Psoas muscle (tissue), 8 donors: ENCODE results near the gene MAST2. TPM values are rescaled to one million over a fixed set of nuclear protein-coding genes. Genes with fewer than 3 reads are reported as not detected.

Source experiments
- ATAC-seq, 4 donors: fragments of 200-7000 bp; cut with Tn5 transposase; one replicate each; pipeline ENCODE4 v1.9.1; 2020; ENCODE audit warnings: moderate library complexity in 3 of 4, mild to moderate bottlenecking in 2 of 4
- DNase-seq, 2 donors: peaks; one replicate each; pipeline ENCODE4 v3.0.0-alpha.2; 2020
- H3K27ac ChIP-seq: fragments of 200-600 bp; one replicate; pipeline ENCODE4 v1.8.0; 2022
- H3K27me3 ChIP-seq, 3 donors: fragments of 200-600 bp in 1 of 3; one replicate each; pipeline versions ENCODE4 v1.6.1 to v1.8.0; 2013 to 2022; ENCODE audit warnings: low read length in 2 of 3, mild to moderate bottlenecking in 2 of 3, moderate library complexity in 1 of 3; ENCODE audit not compliant: insufficient read depth in 3 of 3
- H3K36me3 ChIP-seq, 2 donors: fragments of 200-600 bp in 1 of 2; one replicate each; pipeline versions ENCODE4 v1.6.1 to v1.8.0; 2013 to 2022; ENCODE audit warnings: low read depth in 1 of 2, mild to moderate bottlenecking in 1 of 2, moderate library complexity in 1 of 2; ENCODE audit not compliant: insufficient read depth in 1 of 2
- H3K4me1 ChIP-seq: fragments of 200-600 bp; one replicate; pipeline ENCODE4 v1.8.0; 2022
- H3K4me3 ChIP-seq: fragments of 200-600 bp; one replicate; pipeline ENCODE4 v1.8.0; 2022; ENCODE audit warnings: mild to moderate bottlenecking
- H3K9me3 ChIP-seq: fragments of 200-600 bp; one replicate; pipeline ENCODE4 v1.8.0; 2022
- WGBS, 3 donors: extraction: QIAGEN DNeasy Blood & Tissue Kit; methylation state at CpG; one replicate each; pipeline versions ENCODE4 v1.1.6 to v1.1.7; 2013; 5-methylcytosine and 5-hydroxymethylcytosine counted together
- intact Hi-C, 2 donors: fragments of 100-400 bp; cut with DNase I; formaldehyde crosslinking; loops; one replicate each; pipeline versions ENCODE4 v1.11.0 to v1.14.2; 2022
- polyA plus RNA-seq, 3 donors: library from polyadenylated mRNA; stranded (reverse); fragments of 200-250 nt; gene quantifications; one replicate each; pipeline ENCODE4 v1.2.3, GENCODE V29; 2013
- total RNA-seq, 4 donors: library from RNA; stranded (reverse); fragmentation: NEBNext Ultra II Directional in 2 of 4; extraction: Animal tissue kit (Norgen Biotek cat#: 25700) in 2 of 4; gene quantifications; one replicate each; pipeline versions ENCODE4 v1.2.1 to v1.2.4, GENCODE V29; 2021 to 2023
- TF ChIP-seq, protein P1 (sequence below): fragments of 200-600 bp; IDR thresholded peaks from one replicate; pipeline ENCODE4 v1.8.0; 2022; ENCODE audit warnings: antibody characterized with exemption
- donor health status: healthy with polysubstance abuse.
- donor health status: DM: no; HTN: no; CAD: no; lungs with moderate emphysema.
- donor health status: Bipolar disorder and iron deficiency.
- donor health status: healthy.
- donor health status: DM: yes; HTN: yes; CAD: no.
- donor health status: DM: no; HTN: no; CAD: no.
- donor health status: DM: no; HTN: no; CAD: no.
- donor health status: DM: yes; HTN: yes; CAD: no.

Gene MAST2
- total and polyA plus RNA-seq, 7 donors: 97.8 to 266 (median 159) TPM

DNA sequence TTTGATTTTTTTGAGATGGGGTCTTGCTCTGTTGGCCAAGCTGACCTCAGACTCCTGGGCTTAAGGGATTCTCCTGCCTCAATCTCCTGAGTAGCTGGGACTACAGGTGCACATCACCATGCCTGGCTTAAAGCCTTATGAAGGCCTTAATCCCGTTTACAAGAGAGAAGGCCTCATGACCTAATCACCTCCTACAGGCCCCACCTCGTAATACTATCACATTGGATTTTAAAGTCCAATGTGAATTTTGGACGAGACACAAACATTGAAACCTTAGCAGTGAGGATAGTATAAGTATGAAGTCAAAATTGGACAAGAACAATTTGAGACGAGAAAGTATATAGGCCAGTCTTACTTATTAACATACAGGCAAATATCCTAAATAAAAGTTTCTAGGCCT, 73.9 kb downstream of the MAST2 start:
- WGBS, 3 donors: 26 to 49% (median 33%) methylated on average over 4 of the region's 4 CpGs
- Histone ChIP-seq H3K9me3 (no peaks in the 10 kb centered on the region), H3K27ac (peak overlapping the region; percentile 5), H3K36me3 (no peaks in the 10 kb centered on the region), H3K27me3 (no peaks in the 10 kb centered on the region), H3K4me3 (no peak overlapping the region), H3K4me1 (peaks cover 19% of the 10 kb centered on the region)
- no peak for ATAC-seq
- TF ChIP-seq, protein P1, sequence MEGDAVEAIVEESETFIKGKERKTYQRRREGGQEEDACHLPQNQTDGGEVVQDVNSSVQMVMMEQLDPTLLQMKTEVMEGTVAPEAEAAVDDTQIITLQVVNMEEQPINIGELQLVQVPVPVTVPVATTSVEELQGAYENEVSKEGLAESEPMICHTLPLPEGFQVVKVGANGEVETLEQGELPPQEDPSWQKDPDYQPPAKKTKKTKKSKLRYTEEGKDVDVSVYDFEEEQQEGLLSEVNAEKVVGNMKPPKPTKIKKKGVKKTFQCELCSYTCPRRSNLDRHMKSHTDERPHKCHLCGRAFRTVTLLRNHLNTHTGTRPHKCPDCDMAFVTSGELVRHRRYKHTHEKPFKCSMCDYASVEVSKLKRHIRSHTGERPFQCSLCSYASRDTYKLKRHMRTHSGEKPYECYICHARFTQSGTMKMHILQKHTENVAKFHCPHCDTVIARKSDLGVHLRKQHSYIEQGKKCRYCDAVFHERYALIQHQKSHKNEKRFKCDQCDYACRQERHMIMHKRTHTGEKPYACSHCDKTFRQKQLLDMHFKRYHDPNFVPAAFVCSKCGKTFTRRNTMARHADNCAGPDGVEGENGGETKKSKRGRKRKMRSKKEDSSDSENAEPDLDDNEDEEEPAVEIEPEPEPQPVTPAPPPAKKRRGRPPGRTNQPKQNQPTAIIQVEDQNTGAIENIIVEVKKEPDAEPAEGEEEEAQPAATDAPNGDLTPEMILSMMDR: no peak
- no peak for DNase-seq
- intact Hi-C loops: no loop called here

DNA sequence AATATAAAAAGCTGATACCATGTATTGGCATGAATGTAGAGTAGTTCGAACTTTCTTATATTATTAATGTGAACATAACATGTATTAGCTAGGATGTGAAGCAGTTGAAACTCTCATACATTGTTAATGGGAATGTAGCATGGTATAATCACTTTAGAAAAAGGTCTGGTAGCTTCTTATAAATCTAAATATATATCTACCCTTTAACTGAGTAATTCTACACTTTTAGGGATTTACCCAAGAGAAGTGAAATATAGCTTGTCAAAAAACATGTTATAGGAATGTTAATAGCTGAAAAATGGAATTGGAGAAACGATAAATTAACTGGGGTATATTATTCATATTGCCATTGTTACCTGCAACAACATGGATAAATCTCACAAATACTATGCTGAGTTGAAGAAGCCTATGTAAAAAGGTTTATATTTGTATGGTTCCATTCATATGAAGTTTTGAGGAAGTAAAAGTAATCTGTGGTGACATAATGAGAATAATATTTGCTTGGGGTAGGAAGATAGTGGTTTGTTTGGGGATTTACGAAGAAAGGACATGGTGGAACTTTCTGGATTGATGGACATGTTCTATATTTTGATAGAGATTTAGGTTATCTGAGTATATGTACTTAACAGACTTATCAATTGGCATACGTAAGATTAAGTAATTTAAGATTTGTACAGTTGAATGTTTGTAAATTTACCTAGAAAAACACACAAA, 76.6 kb downstream of the MAST2 start:
- 73 to 96% (median 85%) methylated on average over 4 of the region's 4 CpGs for WGBS, 3 donors
- H3K4me3 ChIP-seq: no peak overlapping the region
- peaks cover 21% of the 10 kb centered on the region for H3K4me1 ChIP-seq
- no peaks in the 10 kb centered on the region for H3K9me3 ChIP-seq
- TF ChIP-seq, protein P1: no peak
- no peak overlapping the region for H3K27ac ChIP-seq
- ATAC-seq (no peak), DNase-seq (no peak)
- H3K27me3 ChIP-seq: no peaks in the 10 kb centered on the region
- intact Hi-C loops: no loop called here
- no peaks in the 10 kb centered on the region for H3K36me3 ChIP-seq

DNA sequence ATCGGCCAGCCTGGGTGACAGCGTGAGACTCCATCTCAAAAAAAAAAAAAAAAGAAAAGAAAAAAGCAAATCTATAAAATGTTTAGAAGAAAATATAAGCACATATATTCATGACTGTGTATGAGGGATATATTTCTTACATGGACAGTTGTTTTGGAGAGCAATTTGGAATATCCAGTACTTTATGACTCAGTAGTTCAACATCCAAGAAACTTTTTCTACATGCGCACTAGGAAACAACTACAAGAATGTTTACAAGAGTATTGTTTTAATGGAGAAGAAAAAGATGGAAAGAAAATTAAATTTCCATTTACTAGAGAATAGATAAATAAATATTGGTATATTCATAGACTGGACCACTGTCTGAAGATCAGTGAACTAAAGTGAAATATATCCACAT, 77.5 kb downstream of the MAST2 start:
- peak overlapping the region; percentile 18 for H3K27ac ChIP-seq
- TF ChIP-seq, protein P1: no peak
- H3K9me3 ChIP-seq: no peaks in the 10 kb centered on the region
- no peaks in the 10 kb centered on the region for H3K36me3 ChIP-seq
- intact Hi-C loops: no loop called here
- no peak overlapping the region for H3K4me3 ChIP-seq
- 91 to 95% (median 93%) methylated on average over 3 of the region's 3 CpGs for WGBS, 3 donors
- H3K27me3 ChIP-seq: no peaks in the 10 kb centered on the region
- ATAC-seq (no peak), DNase-seq (no peak)
- peaks cover 28% of the 10 kb centered on the region for H3K4me1 ChIP-seq

GRCh38 chr1:45883658-45884057, 80.2 kb downstream of the MAST2 start:
- Histone ChIP-seq H3K27ac (no peak overlapping the region), H3K36me3 (no peaks in the 10 kb centered on the region), H3K4me1 (peaks cover 36% of the 10 kb centered on the region), H3K4me3 (no peak overlapping the region), H3K9me3 (no peaks in the 10 kb centered on the region), H3K27me3 (no peaks in the 10 kb centered on the region)
- TF ChIP-seq, protein P1: no peak
- intact Hi-C loops: no loop called here
- ATAC-seq (no peak), DNase-seq (no peak)
- WGBS, 3 donors: 33 to 100% (median 38%) methylated on average over 1 of the region's 1 CpG

- WGBS, 3 donors: 96 to 98% (median 97%) methylated on average over 1 of the region's 1 CpG
- Histone ChIP-seq H3K9me3 (no peaks in the 10 kb centered on the region), H3K27me3 (no peaks in the 10 kb centered on the region), H3K4me3 (peak overlapping the region; percentile 41), H3K36me3 (no peaks in the 10 kb centered on the region), H3K4me1 (peaks cover 36% of the 10 kb centered on the region), H3K27ac (peak overlapping the region; percentile 73)
- intact Hi-C loops: no loop called here
- DNase-seq (no peak), ATAC-seq (peak; percentile 59 to 75 (median 72))
- TF ChIP-seq, protein P1: no peak
These were observed 81.3 kb downstream of the MAST2 start for GRCh38 chr1:45884700-45885099.
